Mesendoderm (in vitro differentiated cells): ENCODE results near the gene HERPUD2.

ENCODE experiments used
- DNase-seq: peaks from one replicate; pipeline ENCODE4 v3.0.0; 2013
- H2AK5ac ChIP-seq: 2 replicates; pipeline ENCODE4 v1.6.1; 2013; ENCODE audit warnings: low read length, inconsistent platforms
- H2BK120ac ChIP-seq: 2 replicates; pipeline ENCODE4 v1.6.1; 2013; ENCODE audit warnings: low read depth, mild to moderate bottlenecking, low read length, moderate library complexity, mixed read lengths
- H2BK15ac ChIP-seq: replicated peaks from 2 replicates; pipeline ENCODE4 v1.6.1; 2013; ENCODE audit warnings: low read depth, mild to moderate bottlenecking, moderate library complexity
- H2BK5ac ChIP-seq: 2 replicates; pipeline ENCODE4 v1.6.1; 2013; ENCODE audit warnings: low read length, inconsistent platforms
- H3K18ac ChIP-seq: 2 replicates; pipeline ENCODE4 v1.6.1; 2013; ENCODE audit warnings: mild to moderate bottlenecking, low read length, mixed read lengths
- H3K23ac ChIP-seq: one replicate; pipeline ENCODE4 v1.6.1; 2013; ENCODE audit warnings: low read length
- H3K27ac ChIP-seq: 2 replicates; pipeline ENCODE4 v1.5.1; 2013; ENCODE audit warnings: low read depth, mild to moderate bottlenecking, inconsistent platforms, low read length, moderate library complexity
- H3K27me3 ChIP-seq: 2 replicates; pipeline ENCODE4 v1.6.1; 2013; ENCODE audit warnings: low read length, control low read depth, mild to moderate bottlenecking, inconsistent platforms; ENCODE audit not compliant: insufficient read depth, poor library complexity
- H3K36me3 ChIP-seq: 2 replicates; pipeline ENCODE4 v1.6.1; 2013; ENCODE audit warnings: low read length, inconsistent platforms; ENCODE audit not compliant: control insufficient read depth, insufficient read depth
- H3K4ac ChIP-seq: one replicate; pipeline ENCODE4 v1.6.1; 2013; ENCODE audit warnings: low read depth, mild to moderate bottlenecking, low read length, moderate library complexity
- H3K4me1 ChIP-seq: 2 replicates; pipeline ENCODE4 v1.6.1; 2013; ENCODE audit warnings: low read depth, low read length, inconsistent platforms; ENCODE audit not compliant: control insufficient read depth
- H3K4me2 ChIP-seq: 2 replicates; pipeline ENCODE4 v1.6.1; 2013; ENCODE audit warnings: low read length
- H3K4me3 ChIP-seq: 2 replicates; pipeline ENCODE4 v1.5.1; 2013; ENCODE audit warnings: mild to moderate bottlenecking, low read length
- H3K56ac ChIP-seq: one replicate; pipeline ENCODE4 v1.6.1; 2013; ENCODE audit warnings: low read length
- H3K79me1 ChIP-seq: 2 replicates; pipeline ENCODE4 v1.6.1; 2013; ENCODE audit warnings: low read length, inconsistent platforms
- H3K79me2 ChIP-seq: 2 replicates; pipeline ENCODE4 v1.6.1; 2013; ENCODE audit warnings: mild to moderate bottlenecking, low read length; ENCODE audit not compliant: control insufficient read depth, insufficient read depth
- H3K9ac ChIP-seq: 2 replicates; pipeline ENCODE4 v1.6.1; 2013; ENCODE audit warnings: low read length, inconsistent platforms
- H4K5ac ChIP-seq: one replicate; pipeline ENCODE4 v1.6.1; 2013; ENCODE audit warnings: low read length
- H4K8ac ChIP-seq: one replicate; pipeline ENCODE4 v1.6.1; 2013; ENCODE audit warnings: low read depth, mild to moderate bottlenecking, control low read depth, low read length, moderate library complexity
- WGBS: extraction: QIAGEN DNeasy Blood & Tissue Kit; methylation state at CpG from one replicate; pipeline ENCODE4 v1.1.7; 2013; ENCODE audit warnings: low lambda C conversion rate, missing lambda C conversion rate; ENCODE audit not compliant: insufficient coverage; ENCODE audit errors: extremely low coverage; 5-methylcytosine and 5-hydroxymethylcytosine counted together

The HERPUD2 gene

DNA sequence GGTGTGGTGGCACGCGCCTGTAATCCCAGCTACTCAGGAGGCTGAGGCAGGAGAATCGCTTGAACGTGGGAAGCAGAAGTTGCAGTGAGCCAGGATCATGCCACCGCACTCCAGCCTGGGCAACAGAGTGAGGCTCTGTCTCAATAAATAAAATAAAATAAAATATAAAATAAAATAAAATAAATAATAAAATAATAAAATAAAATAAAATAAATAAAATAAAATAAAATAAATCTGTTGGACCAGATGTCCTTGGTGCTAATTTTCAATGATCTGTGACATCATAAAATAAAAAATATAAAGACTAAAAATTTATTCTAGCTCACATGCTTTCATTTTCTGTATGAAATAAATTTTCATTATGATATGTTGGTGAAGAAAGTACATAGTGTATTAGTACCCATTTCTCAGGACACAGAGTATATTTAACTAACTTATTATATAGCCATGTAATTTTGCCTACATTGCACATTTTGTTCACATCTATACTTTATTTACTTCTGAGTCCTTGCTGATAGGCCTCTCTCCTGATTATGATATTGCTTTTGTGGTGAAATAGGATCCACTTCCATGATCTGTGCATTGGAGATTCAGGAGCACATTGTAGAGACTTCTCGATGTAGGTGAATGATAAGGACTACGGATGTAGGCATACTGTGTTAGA, 17.8 kb upstream of the HERPUD2 start:
- Histone ChIP-seq H3K4me3 (no peak overlapping the region), H3K4me1 (no peaks in the 10 kb centered on the region), H2BK15ac (no peak overlapping the region), H4K8ac (no peak overlapping the region), H3K23ac (no peak overlapping the region), H3K79me2 (no peaks in the 10 kb centered on the region), H2BK5ac (no peak overlapping the region), H3K4ac (no peak overlapping the region), H2AK5ac (no peak overlapping the region), H3K18ac (no peak overlapping the region), H3K4me2 (no peak overlapping the region), H3K36me3 (no peaks in the 10 kb centered on the region), H3K9ac (no peak overlapping the region), H3K79me1 (no peaks in the 10 kb centered on the region), H3K56ac (no peak overlapping the region), H3K27ac (no peak overlapping the region), H4K5ac (no peak overlapping the region), H3K27me3 (no peaks in the 10 kb centered on the region), H2BK120ac (no peak overlapping the region)
- no peak for DNase-seq
- no CpG with 5 or more reads among the region's 7 CpGs for WGBS

DNA sequence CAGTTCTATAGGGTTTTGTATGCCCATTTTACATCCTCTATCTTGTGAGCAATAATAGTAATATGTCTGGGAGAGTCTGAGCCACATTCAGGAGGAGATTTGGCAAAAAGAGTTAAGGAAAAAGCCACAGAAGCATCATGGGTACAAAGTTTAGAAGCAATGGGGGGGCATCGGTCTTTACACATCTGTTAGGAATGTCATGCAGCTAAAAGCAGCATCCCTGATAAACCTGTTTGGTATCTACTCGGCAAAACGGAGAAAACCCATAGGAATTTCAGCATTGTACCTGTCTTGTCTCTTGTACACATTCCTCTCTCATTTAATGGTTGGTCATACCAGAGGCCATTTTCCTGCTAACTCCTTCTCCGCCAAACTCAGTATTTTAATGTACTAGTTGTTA, 12.5 kb upstream of the HERPUD2 start:
- H3K4me3 ChIP-seq = no peak overlapping the region
- WGBS = no CpG with 5 or more reads among the region's 4 CpGs
- no peak overlapping the region for H3K4ac ChIP-seq
- no peaks in the 10 kb centered on the region for H3K79me2 ChIP-seq
- H3K23ac ChIP-seq = no peak overlapping the region
- no peak overlapping the region for H3K4me2 ChIP-seq
- no peaks in the 10 kb centered on the region for H3K79me1 ChIP-seq
- H4K8ac ChIP-seq = no peak overlapping the region
- H3K36me3 ChIP-seq = no peaks in the 10 kb centered on the region
- H3K9ac ChIP-seq = no peak overlapping the region
- peak; percentile 87 for DNase-seq
- H3K4me1 ChIP-seq = no peaks in the 10 kb centered on the region
- no peak overlapping the region for H3K18ac ChIP-seq
- no peak overlapping the region for H2AK5ac ChIP-seq
- H4K5ac ChIP-seq = no peak overlapping the region
- H2BK5ac ChIP-seq = no peak overlapping the region
- H3K27me3 ChIP-seq = no peaks in the 10 kb centered on the region
- no peak overlapping the region for H2BK120ac ChIP-seq
- no peak overlapping the region for H2BK15ac ChIP-seq
- no peak overlapping the region for H3K27ac ChIP-seq
- no peak overlapping the region for H3K56ac ChIP-seq

DNA sequence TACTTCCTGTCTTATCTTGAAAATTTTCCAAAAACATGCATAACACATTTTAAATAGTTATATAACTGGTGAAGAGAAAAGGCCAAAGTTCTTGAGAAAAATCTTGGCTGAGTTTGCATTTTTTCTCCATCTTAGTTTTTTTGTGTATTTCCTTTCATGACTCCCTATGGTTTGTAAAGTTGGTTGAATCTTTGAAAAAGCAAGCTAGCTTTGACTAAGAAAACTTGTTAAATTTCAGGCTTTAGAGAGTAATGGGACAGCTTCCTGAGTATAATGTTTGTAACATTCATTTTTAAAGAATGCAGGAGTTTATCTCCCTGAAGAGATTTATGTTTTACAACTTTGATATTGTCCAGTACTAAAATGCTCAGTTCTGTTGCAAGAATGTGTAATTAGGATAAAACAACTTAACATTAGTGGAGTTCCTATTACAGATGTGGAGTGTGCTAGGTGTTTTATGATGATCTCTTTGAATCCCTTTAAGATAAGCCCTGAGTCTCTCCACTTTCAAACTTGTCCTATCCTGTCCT, 11.1 kb upstream of the HERPUD2 start:
- H3K27ac ChIP-seq = no peak overlapping the region
- DNase-seq = no peak

DNA sequence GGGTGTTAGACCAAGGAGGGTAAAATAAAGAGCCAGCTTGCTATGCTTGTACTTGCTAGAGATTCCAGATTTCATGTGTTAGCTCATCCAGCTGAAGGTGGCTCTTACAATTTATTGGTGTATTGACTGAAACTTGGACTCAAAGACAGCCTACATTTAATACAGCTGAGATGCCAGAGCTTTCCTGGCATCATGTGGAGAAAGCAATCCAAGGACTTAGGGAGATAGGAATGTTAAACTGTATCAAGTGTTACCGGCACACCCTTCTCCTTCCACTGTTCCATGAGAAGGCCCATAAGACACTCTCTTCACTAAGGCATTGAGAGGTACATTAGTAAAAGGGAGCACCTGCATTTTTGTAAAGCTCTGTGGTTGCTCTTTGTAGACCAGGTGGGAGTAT, 9.3 kb upstream of the HERPUD2 start:
- no CpG with 5 or more reads among the region's 1 CpG for WGBS
- H3K27ac ChIP-seq = no peak overlapping the region
- H3K23ac ChIP-seq = no peak overlapping the region
- no peak overlapping the region for H2BK5ac ChIP-seq
- H2AK5ac ChIP-seq = no peak overlapping the region
- H3K4me3 ChIP-seq = no peak overlapping the region
- no peak overlapping the region for H3K56ac ChIP-seq
- no peak overlapping the region for H4K5ac ChIP-seq
- no peak overlapping the region for H3K4ac ChIP-seq
- no peaks in the 10 kb centered on the region for H3K4me1 ChIP-seq
- no peak for DNase-seq
- no peak overlapping the region for H2BK15ac ChIP-seq
- no peaks in the 10 kb centered on the region for H3K79me1 ChIP-seq
- no peak overlapping the region for H3K4me2 ChIP-seq
- no peak overlapping the region for H2BK120ac ChIP-seq
- H3K27me3 ChIP-seq = no peaks in the 10 kb centered on the region
- H4K8ac ChIP-seq = no peak overlapping the region
- H3K36me3 ChIP-seq = no peaks in the 10 kb centered on the region
- H3K18ac ChIP-seq = no peak overlapping the region
- no peaks in the 10 kb centered on the region for H3K79me2 ChIP-seq
- no peak overlapping the region for H3K9ac ChIP-seq

More for the DNA sequence above, 11.1 kb upstream of the HERPUD2 start:
- no peak overlapping the region for H3K56ac ChIP-seq
- no peak overlapping the region for H2BK5ac ChIP-seq
- no peak overlapping the region for H4K5ac ChIP-seq
- H3K79me1 ChIP-seq = no peaks in the 10 kb centered on the region
- no peaks in the 10 kb centered on the region for H3K27me3 ChIP-seq
- H3K23ac ChIP-seq = no peak overlapping the region
- H3K9ac ChIP-seq = no peak overlapping the region
- H2BK15ac ChIP-seq = no peak overlapping the region
- no peak overlapping the region for H2BK120ac ChIP-seq
- H3K4me1 ChIP-seq = no peaks in the 10 kb centered on the region
- no peak overlapping the region for H3K4me2 ChIP-seq
- H2AK5ac ChIP-seq = no peak overlapping the region
- H3K79me2 ChIP-seq = no peaks in the 10 kb centered on the region
- H3K36me3 ChIP-seq = no peaks in the 10 kb centered on the region
- H4K8ac ChIP-seq = no peak overlapping the region
- H3K4me3 ChIP-seq = no peak overlapping the region
- H3K18ac ChIP-seq = no peak overlapping the region
- no peak overlapping the region for H3K4ac ChIP-seq

DNA sequence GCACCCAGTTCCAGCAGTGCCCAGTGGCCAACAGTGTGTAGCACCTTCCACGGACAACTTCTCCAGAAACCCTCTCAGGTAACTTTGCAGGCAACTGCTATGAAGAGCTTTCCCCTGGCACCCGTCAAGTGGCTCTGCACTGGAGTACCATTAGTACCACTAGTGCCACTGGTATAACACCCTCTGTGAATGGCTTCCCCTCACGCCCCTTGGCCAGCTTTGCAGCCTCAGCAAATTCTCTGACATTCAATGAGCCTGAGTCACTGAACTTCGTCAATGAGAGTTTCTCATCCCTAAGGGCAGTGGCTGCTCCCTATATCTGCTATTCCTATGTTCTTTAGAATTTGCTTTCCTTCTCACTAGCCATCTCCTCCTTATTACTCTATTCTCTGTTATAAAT, 7.6 kb upstream of the HERPUD2 start:
- H3K27me3 ChIP-seq = no peaks in the 10 kb centered on the region
- H3K4ac ChIP-seq = no peak overlapping the region
- no peak overlapping the region for H3K27ac ChIP-seq
- H3K23ac ChIP-seq = no peak overlapping the region
- peak; percentile 39 for DNase-seq
- WGBS = no CpG with 5 or more reads among the region's 4 CpGs
- no peak overlapping the region for H2BK120ac ChIP-seq
- H2AK5ac ChIP-seq = no peak overlapping the region
- H3K56ac ChIP-seq = no peak overlapping the region
- no peak overlapping the region for H4K5ac ChIP-seq
- no peaks in the 10 kb centered on the region for H3K79me2 ChIP-seq
- H2BK15ac ChIP-seq = no peak overlapping the region
- no peak overlapping the region for H3K9ac ChIP-seq
- no peaks in the 10 kb centered on the region for H3K79me1 ChIP-seq
- no peak overlapping the region for H4K8ac ChIP-seq
- no peak overlapping the region for H3K18ac ChIP-seq
- H3K4me3 ChIP-seq = no peak overlapping the region
- no peak overlapping the region for H3K4me2 ChIP-seq
- no peaks in the 10 kb centered on the region for H3K36me3 ChIP-seq
- H2BK5ac ChIP-seq = no peak overlapping the region
- H3K4me1 ChIP-seq = no peaks in the 10 kb centered on the region

DNA sequence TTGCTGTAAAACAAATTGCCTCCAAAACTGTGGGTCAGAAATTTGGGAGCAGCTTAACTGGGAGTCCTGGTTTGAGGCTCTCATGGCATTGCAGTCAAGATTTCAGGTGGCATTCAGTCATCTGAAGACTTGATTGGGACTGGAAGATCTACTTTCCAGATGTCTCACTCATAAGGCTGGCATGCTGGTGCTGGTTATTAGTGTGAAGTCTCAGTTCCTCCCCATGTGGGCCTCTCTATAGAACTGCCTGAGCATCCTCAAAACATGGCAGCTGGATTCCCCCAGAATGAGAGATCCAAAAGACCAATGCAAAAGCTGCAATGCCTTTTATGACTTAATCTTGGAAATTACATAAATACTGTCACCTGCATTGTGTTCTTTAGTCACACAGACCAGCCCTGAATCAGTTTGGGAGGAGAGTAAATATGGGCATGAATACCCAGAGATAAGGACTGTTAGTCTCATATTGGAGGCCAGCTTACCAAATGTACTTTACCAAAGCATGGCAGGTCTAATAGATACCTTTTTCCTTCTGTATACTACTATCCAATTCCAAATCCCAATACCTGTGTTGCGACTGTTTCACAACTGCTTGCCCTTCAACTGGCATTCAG, 6.5 kb upstream of the HERPUD2 start:
- no CpG with 5 or more reads among the region's 1 CpG for WGBS
- H2BK120ac ChIP-seq = no peak overlapping the region
- H3K23ac ChIP-seq = no peak overlapping the region
- H2BK15ac ChIP-seq = no peak overlapping the region
- no peak overlapping the region for H3K9ac ChIP-seq
- H3K56ac ChIP-seq = no peak overlapping the region
- no peak overlapping the region for H4K8ac ChIP-seq
- H3K79me2 ChIP-seq = no peaks in the 10 kb centered on the region
- H3K4ac ChIP-seq = no peak overlapping the region
- H4K5ac ChIP-seq = no peak overlapping the region
- no peaks in the 10 kb centered on the region for H3K36me3 ChIP-seq
- H3K4me2 ChIP-seq = no peak overlapping the region
- no peaks in the 10 kb centered on the region for H3K4me1 ChIP-seq
- H3K18ac ChIP-seq = no peak overlapping the region
- no peaks in the 10 kb centered on the region for H3K27me3 ChIP-seq
- no peak overlapping the region for H3K27ac ChIP-seq
- no peak overlapping the region for H2BK5ac ChIP-seq
- H3K4me3 ChIP-seq = no peak overlapping the region
- no peak for DNase-seq
- H2AK5ac ChIP-seq = no peak overlapping the region
- H3K79me1 ChIP-seq = no peaks in the 10 kb centered on the region
